Common myeloid progenitor, CD34-positive (primary cell): ENCODE results near the gene F2RL1.
"Not testable (repeated sequence)": the region's sequence is repeated elsewhere in the genome, so short reads cannot be mapped to it uniquely, and the experiment has no call there.

Experiments used
- CTCF ChIA-PET: fragments of 350-600 bp; sonication (Branson Sonifier 250); formaldehyde crosslinking; loops from one replicate; lab custom pipeline; 2021; ENCODE audit warnings: antibody characterized with exemption; lab: Charles Lee
- POLR2A ChIA-PET: fragments of 350-600 bp; sonication (Branson Sonifier 250); formaldehyde crosslinking; loops from one replicate; lab custom pipeline; 2021; ENCODE audit warnings: antibody characterized with exemption; lab: Charles Lee
- DNase-seq, 3 donors: peaks; one replicate each; pipeline versions ENCODE4 v3.0.0 to v3.0.0-alpha.2; 2013
- H3K27ac ChIP-seq, 2 experiments: 1 replicate in 1 of 2; 2 replicates in 1 of 2; pipeline ENCODE4 v1.7.0; 2013; ENCODE audit warnings: inconsistent platforms in 2 of 2, low read length in 2 of 2, mild to moderate bottlenecking in 2 of 2, low read depth in 1 of 2, moderate library complexity in 1 of 2; ENCODE audit not compliant: severe bottlenecking in 2 of 2, insufficient read depth in 1 of 2, poor library complexity in 1 of 2
- H3K27me3 ChIP-seq, 5 experiments: replicated peaks in 2 of 5; 1 replicate in 3 of 5; 2 replicates in 2 of 5; pipeline versions ENCODE4 v1.6.1 to v1.7.0; 2013; ENCODE audit warnings: low read length in 4 of 5, mild to moderate bottlenecking in 2 of 5, moderate library complexity in 2 of 5, inconsistent platforms in 1 of 5; ENCODE audit not compliant: insufficient read depth in 5 of 5, control insufficient read depth in 4 of 5
- H3K36me3 ChIP-seq, 4 experiments: 1 replicate in 2 of 4; 2 replicates in 2 of 4; pipeline versions ENCODE4 v1.6.1 to v1.7.0; 2013; ENCODE audit warnings: low read length in 3 of 4, control low read depth in 1 of 4, mild to moderate bottlenecking in 1 of 4; ENCODE audit not compliant: control insufficient read depth in 4 of 4, insufficient read depth in 4 of 4
- H3K4me1 ChIP-seq, 4 experiments: 1 replicate in 3 of 4; 2 replicates in 1 of 4; pipeline versions ENCODE4 v1.6.1 to v1.7.1; 2013; ENCODE audit warnings: low read length in 3 of 4, mild to moderate bottlenecking in 3 of 4, control low read depth in 1 of 4, inconsistent platforms in 1 of 4, moderate library complexity in 1 of 4; ENCODE audit not compliant: control insufficient read depth in 4 of 4, insufficient read depth in 4 of 4; ENCODE audit errors: control extremely low read depth in 1 of 4
- H3K4me3 ChIP-seq, 7 experiments: 1 replicate in 4 of 7; 2 replicates in 3 of 7; pipeline versions ENCODE4 v1.5.1 to v1.7.0; 2013; ENCODE audit warnings: mild to moderate bottlenecking in 7 of 7, low read length in 6 of 7, moderate library complexity in 6 of 7, inconsistent platforms in 2 of 7, low read depth in 2 of 7, control low read depth in 1 of 7; ENCODE audit not compliant: insufficient read depth in 4 of 7, control insufficient read depth in 1 of 7; ENCODE audit errors: extremely low read depth in 1 of 7
- H3K9me3 ChIP-seq, 5 experiments: 1 replicate in 4 of 5; 2 replicates in 1 of 5; pipeline versions ENCODE4 v1.6.1 to v1.7.1; 2013; ENCODE audit warnings: low read length in 4 of 5, mild to moderate bottlenecking in 2 of 5, inconsistent platforms in 1 of 5, low read depth in 1 of 5, moderate library complexity in 1 of 5; ENCODE audit not compliant: control insufficient read depth in 4 of 5, insufficient read depth in 2 of 5; ENCODE audit errors: control extremely low read depth in 1 of 5
- WGBS: methylation state at CpG from one replicate; pipeline ENCODE4 v1.1.5; 2013; ENCODE audit not compliant: insufficient coverage; 5-methylcytosine and 5-hydroxymethylcytosine counted together

The F2RL1 gene

GRCh38 chr5:76781775-76782174 lies 37.1 kb upstream of the F2RL1 start:
- 94% methylated on average over 7 of the region's 10 CpGs for WGBS
- Histone ChIP-seq H3K9me3 (no peaks in the 10 kb centered on the region), H3K4me3 (no peak overlapping the region), H3K4me1 (peaks cover 0 to 3% (median 1%) of the 10 kb centered on the region in 4 experiments), H3K36me3 (no peaks in the 10 kb centered on the region), H3K27ac (no peak overlapping the region), H3K27me3 (no peaks in the 10 kb centered on the region)
- CTCF ChIA-PET = interaction anchor here (0.6 kb wide), 1 partner anchor 150 kb away, joined by 3 read pairs; no protein-coding TSS in a partner anchor
- DNase-seq = no peak
- POLR2A ChIA-PET = no interaction called here

DNA sequence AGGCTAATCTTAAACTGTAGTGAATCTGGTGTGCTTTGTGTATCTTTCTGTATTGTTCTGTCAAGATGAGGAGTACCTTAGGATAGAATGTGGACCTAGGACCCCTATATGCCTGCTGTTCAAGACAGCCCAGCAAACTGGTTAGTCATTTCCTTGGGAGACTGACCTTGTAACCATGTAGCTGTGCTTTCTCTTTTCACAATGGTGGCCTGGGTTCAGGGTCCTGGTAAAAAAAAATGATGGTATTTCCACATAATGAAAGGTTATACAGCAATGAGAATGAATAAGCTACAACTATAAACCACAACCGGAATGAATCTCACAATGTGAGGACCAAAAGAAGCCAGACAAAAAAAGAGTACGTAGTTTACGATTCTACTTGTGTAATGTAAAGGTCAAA lies 36.4 kb upstream of the F2RL1 start:
- H3K27ac ChIP-seq = no peak overlapping the region
- 100% methylated on average over 2 of the region's 3 CpGs for WGBS
- H3K27me3 ChIP-seq = no peaks in the 10 kb centered on the region
- H3K36me3 ChIP-seq = no peaks in the 10 kb centered on the region
- POLR2A ChIA-PET = no interaction called here
- H3K4me1 ChIP-seq = peaks cover 0 to 3% (median 1%) of the 10 kb centered on the region in 4 experiments
- DNase-seq = no peak
- no peaks in the 10 kb centered on the region for H3K9me3 ChIP-seq
- CTCF ChIA-PET = interaction anchor here (1.4 kb wide), 1 partner anchor 139 kb away, joined by 3 read pairs; no protein-coding TSS in a partner anchor
- H3K4me3 ChIP-seq = no peak overlapping the region

GRCh38 chr5:76787237-76787636 lies 31.6 kb upstream of the F2RL1 start:
- 96% methylated on average over 2 of the region's 2 CpGs for WGBS
- POLR2A ChIA-PET = no interaction called here
- CTCF ChIA-PET = no interaction called here
- Histone ChIP-seq H3K4me1 (no peaks in the 10 kb centered on the region), H3K27ac (no peak overlapping the region), H3K9me3 (no peaks in the 10 kb centered on the region), H3K27me3 (no peaks in the 10 kb centered on the region), H3K36me3 (no peaks in the 10 kb centered on the region), H3K4me3 (no peak overlapping the region)
- no peak for DNase-seq

DNA sequence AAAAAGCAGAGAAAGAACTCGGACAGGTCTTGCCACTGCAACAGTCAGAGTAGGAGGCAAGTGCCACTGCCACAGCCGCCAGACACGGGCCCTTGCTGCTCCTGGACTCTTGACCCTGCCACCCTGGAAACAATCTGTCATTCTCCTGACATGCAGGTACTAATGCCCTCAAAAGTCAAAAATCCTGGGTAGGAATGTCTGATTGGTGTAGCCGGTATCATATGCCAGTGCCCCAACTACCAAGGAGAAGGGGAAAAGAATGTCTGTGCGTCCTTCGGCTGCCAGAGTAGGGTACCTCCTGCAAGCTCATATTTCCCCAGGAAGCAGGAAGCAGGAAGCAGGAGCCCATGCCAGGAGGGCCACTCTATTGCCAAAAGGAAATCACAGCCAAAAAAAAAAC lies 30.5 kb upstream of the F2RL1 start:
- Histone ChIP-seq H3K4me3 (no peak overlapping the region), H3K4me1 (no peaks in the 10 kb centered on the region), H3K9me3 (no peaks in the 10 kb centered on the region), H3K36me3 (no peaks in the 10 kb centered on the region), H3K27me3 (no peaks in the 10 kb centered on the region), H3K27ac (no peak overlapping the region)
- 100% methylated on average over 1 of the region's 6 CpGs for WGBS
- ChIA-PET CTCF (no interaction called here), POLR2A (no interaction called here)
- DNase-seq = no peak

DNA sequence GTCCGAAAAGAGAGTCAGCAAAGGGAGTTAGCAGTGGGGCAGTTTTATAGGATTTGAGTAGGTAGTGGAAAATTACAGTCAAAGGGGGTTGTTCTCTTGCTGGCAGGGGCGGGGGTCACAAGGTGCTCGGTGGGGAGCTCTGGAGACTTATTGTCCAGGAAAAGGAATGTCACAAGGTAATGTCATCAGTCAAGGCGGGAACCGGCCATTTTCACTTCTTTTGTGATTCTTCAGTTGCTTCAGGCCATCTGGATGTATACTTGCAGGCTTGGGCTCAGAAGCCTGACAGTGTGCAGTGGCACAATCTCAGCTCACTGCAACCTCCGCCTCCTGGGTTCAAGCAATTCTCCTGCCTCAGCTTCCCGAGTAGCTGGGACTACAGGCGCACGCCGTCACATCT lies 29.6 kb upstream of the F2RL1 start:
- H3K4me3 ChIP-seq, DNase-seq, H3K27me3 ChIP-seq, H3K27ac ChIP-seq, H3K36me3 ChIP-seq, H3K4me1 ChIP-seq, CTCF ChIA-PET, H3K9me3 ChIP-seq, POLR2A ChIA-PET: not testable (repeated sequence)
- WGBS = 96% methylated on average over 10 of the region's 10 CpGs

DNA sequence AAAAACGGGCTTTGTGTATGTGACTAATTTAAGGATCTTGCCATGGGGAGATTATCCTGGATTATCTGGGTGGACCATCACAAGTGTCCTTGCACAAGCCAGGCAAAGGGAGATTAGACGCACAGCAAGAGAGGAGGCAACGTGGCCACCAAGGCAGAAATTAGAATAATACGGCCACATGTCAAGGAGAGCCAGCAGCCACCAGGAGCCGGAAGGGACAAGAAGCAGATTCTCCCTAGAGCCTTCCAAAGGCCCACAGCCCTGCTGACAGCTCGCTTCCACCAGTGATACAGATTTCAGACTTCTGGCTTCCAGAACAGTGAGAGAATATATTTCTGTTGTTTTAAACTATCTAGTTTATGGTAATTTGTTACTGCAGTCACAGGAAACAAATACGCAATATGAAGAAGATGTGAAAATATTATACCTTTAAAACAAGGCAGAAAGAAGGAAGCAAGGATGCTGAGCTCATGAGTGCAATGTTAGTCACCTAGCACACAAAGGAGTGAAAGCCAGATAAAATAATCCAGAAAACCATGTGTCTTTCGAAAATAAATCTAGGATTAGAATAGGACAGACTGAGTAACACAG lies 28.7 kb upstream of the F2RL1 start:
- CTCF ChIA-PET = interaction anchor here (1.3 to 1.8 kb wide), 3 partner anchors 11 to 169 kb away, joined by 3 to 6 read pairs (median 3); no protein-coding TSS in a partner anchor
- no peaks in the 10 kb centered on the region for H3K27me3 ChIP-seq
- no peaks in the 10 kb centered on the region for H3K9me3 ChIP-seq
- WGBS = 100% methylated on average over 5 of the region's 8 CpGs
- POLR2A ChIA-PET = no interaction called here
- H3K36me3 ChIP-seq = no peaks in the 10 kb centered on the region
- DNase-seq = no peak
- H3K4me3 ChIP-seq = no peak overlapping the region
- no peak overlapping the region for H3K27ac ChIP-seq
- no peaks in the 10 kb centered on the region for H3K4me1 ChIP-seq

DNA sequence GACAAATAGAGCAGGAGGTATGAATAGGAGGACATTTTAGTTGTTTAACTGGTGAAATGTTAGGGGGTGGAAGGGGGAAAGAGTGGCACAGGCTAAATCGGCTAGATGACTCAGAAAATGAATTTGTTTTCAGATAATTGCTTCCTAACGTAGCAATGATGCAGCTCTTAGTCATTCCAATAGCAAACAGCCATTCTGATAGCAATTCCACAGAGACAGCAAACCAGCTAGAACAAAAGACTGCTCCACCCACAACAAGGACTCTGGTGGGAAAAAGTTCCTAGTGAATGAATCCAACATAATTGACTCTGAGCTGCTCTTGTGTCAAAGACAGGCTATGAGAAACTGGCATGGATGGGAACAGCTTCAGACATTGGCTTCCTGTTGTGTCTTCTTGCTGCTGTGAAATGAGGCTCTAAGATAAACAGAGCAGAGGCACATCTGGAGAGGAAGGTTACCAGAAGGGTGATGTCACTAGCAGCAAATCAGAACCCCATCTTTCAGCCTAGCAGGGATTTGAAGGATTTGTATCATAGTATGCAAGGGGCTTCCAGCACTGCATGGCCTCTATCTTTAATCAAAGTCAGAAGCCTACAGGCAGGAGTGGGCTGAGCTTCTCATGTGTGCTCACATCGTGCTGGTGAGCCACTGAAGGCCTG lies 28.1 kb upstream of the F2RL1 start:
- DNase-seq = peak in 2 of 3 donors; percentile 19 to 42
- CTCF ChIA-PET = interaction anchor here (1.3 to 1.8 kb wide), 4 partner anchors 11 to 170 kb away, joined by 3 to 6 read pairs (median 3); no protein-coding TSS in a partner anchor
- H3K27ac ChIP-seq = no peak overlapping the region
- no peaks in the 10 kb centered on the region for H3K9me3 ChIP-seq
- no peaks in the 10 kb centered on the region for H3K27me3 ChIP-seq
- 100% methylated on average over 1 of the region's 3 CpGs for WGBS
- no peaks in the 10 kb centered on the region for H3K4me1 ChIP-seq
- no peak overlapping the region for H3K4me3 ChIP-seq
- POLR2A ChIA-PET = no interaction called here
- H3K36me3 ChIP-seq = no peaks in the 10 kb centered on the region
